Epithelial cell of prostate (primary cell): ENCODE data around the gene TBC1D22A.

Source experiments
- DNase-seq: peaks from one replicate; pipeline ENCODE4 v3.0.0-alpha.2; 2011; ENCODE audit warnings: low read depth, low spot score
- H3K27ac ChIP-seq: fragments of 450-650 bp; 2 replicates; pipeline ENCODE4 v1.5.1; 2017; ENCODE audit warnings: mild to moderate bottlenecking

TBC1D22A gene

DNA sequence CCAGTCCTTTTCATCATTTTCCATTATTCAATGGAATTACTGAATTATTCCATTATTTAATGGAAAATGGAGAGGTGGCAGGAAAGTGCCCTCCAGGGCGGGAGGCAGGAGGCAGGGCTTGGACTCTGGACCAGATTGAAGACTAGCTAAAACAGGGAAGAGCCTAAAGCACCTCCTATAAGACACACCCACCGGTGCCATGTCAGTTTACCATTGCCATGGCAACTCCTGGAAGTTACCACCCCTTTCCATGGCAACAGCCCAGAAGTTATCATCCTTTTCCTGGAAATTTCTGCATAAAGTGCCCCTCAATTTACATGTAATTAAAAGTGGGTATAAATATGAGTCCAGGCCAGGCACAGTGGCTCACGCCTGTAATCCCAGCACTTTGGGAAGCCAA, 443.7 kb downstream of the TBC1D22A start:
- no peak overlapping the region for H3K27ac ChIP-seq
- DNase-seq, result no peak

DNA sequence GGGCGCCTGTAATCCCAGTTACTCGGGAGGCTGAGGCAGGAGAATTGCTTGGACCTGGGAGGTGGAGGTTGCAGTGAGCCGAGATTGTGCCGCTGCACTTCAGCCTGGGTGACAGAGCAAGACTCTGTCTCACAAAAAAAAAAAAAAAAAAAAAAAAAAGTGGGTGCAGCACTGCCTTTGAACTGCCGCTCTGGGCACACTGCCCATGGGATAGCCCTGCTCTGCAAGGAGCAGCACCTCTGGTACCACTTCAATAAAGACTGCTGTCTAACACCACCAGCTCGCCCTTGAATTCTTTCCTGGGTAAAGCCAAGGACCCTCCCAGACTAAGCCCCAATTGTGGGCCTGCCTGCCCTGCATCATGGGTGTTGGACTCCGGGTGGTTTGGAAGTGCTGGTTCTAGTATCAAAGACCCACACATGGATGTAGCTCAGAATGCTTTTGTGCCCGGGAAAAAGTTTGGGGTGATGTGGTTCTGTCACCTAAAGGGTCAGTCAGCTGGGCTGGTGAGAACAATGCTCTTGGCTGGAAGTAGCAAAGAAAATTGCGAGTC, 444.3 kb downstream of the TBC1D22A start:
- no peak for DNase-seq
- H3K27ac ChIP-seq, result no peak overlapping the region

- DNase-seq, result no peak
- no peak overlapping the region for H3K27ac ChIP-seq
These were observed 444.9 kb downstream of the TBC1D22A start for GRCh38 chr22:47207387-47207786.

DNA sequence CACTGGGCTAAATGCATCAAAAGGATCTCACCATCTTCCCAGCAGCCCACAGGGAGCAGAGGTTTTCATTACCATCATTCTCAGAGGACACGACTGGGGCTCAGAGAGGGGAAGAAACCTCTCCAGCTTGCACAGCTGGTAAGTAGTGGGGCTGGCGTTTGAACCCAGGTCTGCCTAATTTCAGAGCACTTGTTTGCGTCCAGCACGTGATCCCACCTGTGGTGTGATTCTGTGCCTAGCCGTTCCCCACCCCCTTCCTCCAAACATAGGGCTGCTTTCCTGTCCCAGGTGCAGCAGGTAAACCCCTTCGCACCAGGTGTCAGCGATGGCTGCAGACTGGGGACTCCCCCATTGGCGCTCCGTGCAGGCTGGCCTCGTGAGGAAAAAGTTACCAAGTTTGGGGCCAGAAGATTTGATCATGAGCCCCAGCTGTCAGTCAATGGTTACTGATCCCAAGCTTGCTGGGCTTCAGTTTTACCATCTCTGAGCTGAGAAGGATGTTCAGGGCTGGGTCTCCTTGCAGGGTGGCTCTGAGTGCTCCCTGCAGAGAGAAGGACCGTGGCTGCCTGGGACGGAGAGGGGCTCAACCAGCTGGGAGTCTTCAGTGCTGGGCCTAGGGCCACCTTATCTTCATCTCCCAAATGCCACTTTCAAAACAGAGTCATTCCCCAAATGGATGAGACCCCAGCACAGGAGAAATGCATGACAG, 445.6 kb downstream of the TBC1D22A start:
- DNase-seq, result no peak
- H3K27ac ChIP-seq, result no peak overlapping the region

GRCh38 chr22:47208630-47209029, 446.2 kb downstream of the TBC1D22A start:
- H3K27ac ChIP-seq, result no peak overlapping the region
- DNase-seq, result no peak

- DNase-seq, result no peak
- no peak overlapping the region for H3K27ac ChIP-seq
These were observed 446.6 kb downstream of the TBC1D22A start for GRCh38 chr22:47209040-47209514.

DNA sequence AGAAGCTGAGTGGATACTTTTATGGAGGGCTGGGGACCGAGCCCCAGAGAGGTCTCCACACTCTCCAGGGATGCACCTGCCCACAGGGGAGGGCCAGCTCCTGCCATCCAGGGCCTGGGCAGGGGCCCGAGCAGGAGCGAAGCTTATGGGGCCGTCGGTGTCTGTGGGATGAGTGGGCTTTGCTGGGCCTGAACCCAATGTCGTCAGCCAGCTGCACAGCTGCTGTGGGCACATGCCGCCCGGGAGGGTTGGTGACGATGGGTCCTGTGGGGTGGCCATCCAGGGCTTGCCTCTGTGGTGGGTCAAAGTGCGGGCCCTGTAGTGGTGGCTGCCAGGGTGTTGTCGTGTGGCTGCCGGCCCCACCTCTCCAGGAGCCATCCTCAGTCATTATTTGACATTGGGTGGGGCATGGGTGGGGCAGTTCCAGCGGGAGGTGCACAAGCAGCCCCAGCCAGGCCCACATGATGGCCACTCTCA, 447.1 kb downstream of the TBC1D22A start:
- no peak for DNase-seq
- H3K27ac ChIP-seq, result no peak overlapping the region

- no peak for DNase-seq
These were observed 447.7 kb downstream of the TBC1D22A start for GRCh38 chr22:47210112-47210657.

GRCh38 chr22:47210686-47211085, 448.2 kb downstream of the TBC1D22A start:
- DNase-seq, result no peak
- H3K27ac ChIP-seq, result no peak overlapping the region

More at GRCh38 chr22:47210112-47210657, 447.7 kb downstream of the TBC1D22A start:
- H3K27ac ChIP-seq, result no peak overlapping the region

- no peak for DNase-seq
- H3K27ac ChIP-seq, result no peak overlapping the region
These were observed 451.3 kb downstream of the TBC1D22A start for GRCh38 chr22:47213571-47214230.

GRCh38 chr22:47215851-47216250, 453.4 kb downstream of the TBC1D22A start:
- H3K27ac ChIP-seq, result no peak overlapping the region
- no peak for DNase-seq

- no peak for DNase-seq
- H3K27ac ChIP-seq, result no peak overlapping the region
These were observed 456.2 kb downstream of the TBC1D22A start for GRCh38 chr22:47218671-47219070.

- DNase-seq, result no peak
These were observed 457.3 kb downstream of the TBC1D22A start for GRCh38 chr22:47219789-47220188.

DNA sequence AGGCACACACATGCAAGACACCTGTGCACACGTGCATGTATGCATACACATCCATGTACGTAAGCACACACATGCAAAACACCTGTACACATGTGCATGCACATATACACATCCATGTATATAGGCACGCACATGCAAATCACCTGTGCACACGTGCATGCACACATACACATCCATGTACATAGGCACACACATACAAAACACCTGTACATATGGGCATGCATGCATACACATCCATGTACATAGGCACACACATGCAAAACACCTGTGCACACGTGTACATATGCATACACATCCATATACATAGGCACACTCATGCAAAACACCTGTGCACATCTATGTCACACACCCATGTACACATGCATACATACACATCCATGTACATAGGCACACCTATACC, 458.3 kb downstream of the TBC1D22A start:
- H3K27ac ChIP-seq, result no peak overlapping the region
- DNase-seq, result no peak

More at GRCh38 chr22:47219789-47220188, 457.3 kb downstream of the TBC1D22A start:
- H3K27ac ChIP-seq, result no peak overlapping the region

- no peak for DNase-seq
- no peak overlapping the region for H3K27ac ChIP-seq
These were observed 459.6 kb downstream of the TBC1D22A start for GRCh38 chr22:47221840-47222615.
